Hepatocyte (in vitro differentiated cells): Measurements from ENCODE around the gene ANKLE2.

ENCODE experiments used
- EZH2 ChIP-seq: fragments of 200-600 bp; sonication (generic); IDR thresholded peaks from 2 replicates; pipeline ENCODE4 v1.6.1; 2016; ENCODE audit warnings: antibody characterized with exemption, mild to moderate bottlenecking, borderline replicate concordance
- EZH2phosphoT487 ChIP-seq: fragments of 200-600 bp; sonication (generic); IDR thresholded peaks from one replicate; pipeline ENCODE4 v1.6.1; 2018; ENCODE audit warnings: antibody characterized with exemption, mild to moderate bottlenecking, low read depth, moderate library complexity; ENCODE audit not compliant: unreplicated experiment, severe bottlenecking
- TF ChIP-seq, protein P1 (sequence below): fragments of 200-600 bp; sonication (generic); IDR thresholded peaks from 2 replicates; pipeline ENCODE4 v1.5.1; 2016; ENCODE audit warnings: antibody characterized with exemption, mild to moderate bottlenecking; ENCODE audit not compliant: poor library complexity

DNA sequence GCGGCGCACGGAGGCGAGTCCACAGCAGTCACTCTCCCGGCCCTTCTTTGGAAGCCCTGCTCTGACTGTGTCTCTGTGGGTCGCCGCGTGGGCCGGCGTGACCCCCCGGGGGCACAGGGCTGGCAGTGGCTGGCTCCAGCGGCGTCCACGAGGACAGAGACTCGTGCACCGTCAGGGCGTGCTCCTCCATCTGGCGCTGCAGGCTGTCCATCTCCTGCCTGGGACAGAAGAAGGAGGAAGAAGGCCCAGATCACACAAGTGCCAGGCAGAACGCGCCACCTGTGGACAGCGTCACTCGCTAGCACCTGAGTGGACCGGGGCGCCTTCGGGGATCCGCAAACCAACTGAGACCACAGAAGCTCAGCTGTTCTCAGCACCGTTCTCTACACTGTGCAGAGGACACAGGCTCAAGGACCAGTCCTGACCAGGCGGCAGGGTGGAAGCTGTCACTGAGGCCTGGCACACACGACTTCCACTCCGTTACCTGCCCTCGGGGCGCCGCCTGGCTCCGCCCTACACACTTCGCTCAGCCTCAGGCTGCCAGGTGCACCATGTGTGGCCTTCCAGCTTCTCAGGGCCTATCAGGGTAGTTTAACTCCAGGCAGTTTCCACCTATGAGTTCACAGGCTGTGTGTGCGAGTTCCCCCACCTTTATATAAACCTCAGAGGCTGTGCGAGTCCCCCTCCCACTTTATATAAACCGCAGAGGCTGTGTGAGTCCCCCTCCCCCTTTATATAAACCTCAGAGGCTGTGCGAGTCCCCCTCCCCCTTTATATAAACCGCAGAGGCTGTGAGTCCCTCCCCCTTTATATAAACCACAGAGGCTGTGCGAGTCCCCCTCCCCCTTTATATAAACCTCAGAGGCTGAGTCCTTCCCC is 11.7 kb upstream of the ANKLE2 start:
- TF ChIP-seq EZH2phosphoT487 (no peak), EZH2 (no peak)
- TF ChIP-seq, protein P1, sequence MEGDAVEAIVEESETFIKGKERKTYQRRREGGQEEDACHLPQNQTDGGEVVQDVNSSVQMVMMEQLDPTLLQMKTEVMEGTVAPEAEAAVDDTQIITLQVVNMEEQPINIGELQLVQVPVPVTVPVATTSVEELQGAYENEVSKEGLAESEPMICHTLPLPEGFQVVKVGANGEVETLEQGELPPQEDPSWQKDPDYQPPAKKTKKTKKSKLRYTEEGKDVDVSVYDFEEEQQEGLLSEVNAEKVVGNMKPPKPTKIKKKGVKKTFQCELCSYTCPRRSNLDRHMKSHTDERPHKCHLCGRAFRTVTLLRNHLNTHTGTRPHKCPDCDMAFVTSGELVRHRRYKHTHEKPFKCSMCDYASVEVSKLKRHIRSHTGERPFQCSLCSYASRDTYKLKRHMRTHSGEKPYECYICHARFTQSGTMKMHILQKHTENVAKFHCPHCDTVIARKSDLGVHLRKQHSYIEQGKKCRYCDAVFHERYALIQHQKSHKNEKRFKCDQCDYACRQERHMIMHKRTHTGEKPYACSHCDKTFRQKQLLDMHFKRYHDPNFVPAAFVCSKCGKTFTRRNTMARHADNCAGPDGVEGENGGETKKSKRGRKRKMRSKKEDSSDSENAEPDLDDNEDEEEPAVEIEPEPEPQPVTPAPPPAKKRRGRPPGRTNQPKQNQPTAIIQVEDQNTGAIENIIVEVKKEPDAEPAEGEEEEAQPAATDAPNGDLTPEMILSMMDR, result no peak
